Loucy (cell line): ENCODE data around the gene FBLN2.

Experiments
- EZH2phosphoT487 ChIP-seq: fragments of 200-600 bp; IDR thresholded peaks from 2 replicates; pipeline ENCODE4 v1.6.1; 2018; ENCODE audit warnings: antibody characterized with exemption, mild to moderate bottlenecking, moderate library complexity, borderline replicate concordance
- TF ChIP-seq, protein P1 (sequence below): fragments of 200-600 bp; sonication (generic); conservative IDR thresholded peaks from 2 replicates; pipeline ENCODE4 v1.5.1; 2014; ENCODE audit warnings: mild to moderate bottlenecking, antibody characterized with exemption, low read length

DNA sequence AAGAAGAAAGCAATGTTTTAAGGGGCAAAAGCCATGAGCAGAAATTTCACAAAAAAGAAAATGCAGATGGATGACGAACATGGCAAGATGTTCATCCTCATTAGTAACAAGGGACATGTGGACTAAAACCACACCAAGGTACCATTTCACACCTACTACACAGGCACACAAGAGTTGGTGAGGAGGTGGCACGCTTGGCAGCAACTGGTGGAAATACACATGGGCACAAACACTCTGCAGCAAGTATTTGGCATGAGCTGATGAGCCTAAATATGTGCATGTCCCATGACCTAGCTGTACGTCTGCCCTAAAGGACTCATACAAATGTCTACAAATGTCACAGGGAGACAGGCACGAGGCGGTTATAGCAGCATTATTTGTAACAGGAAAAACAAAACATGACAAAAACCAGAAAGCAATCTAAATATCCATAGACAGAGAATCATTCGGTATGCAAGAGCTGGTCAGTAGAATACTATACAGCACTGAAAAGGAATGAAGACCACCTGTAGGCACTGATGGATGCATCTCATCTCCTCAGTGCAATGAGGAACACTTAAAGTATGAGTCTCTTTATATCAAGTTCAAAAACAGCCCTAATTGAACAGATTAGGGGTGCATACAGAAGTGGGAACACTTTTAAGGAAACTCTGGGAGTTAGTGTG is 11.5 kb upstream of the FBLN2 start:
- TF ChIP-seq, protein P1, sequence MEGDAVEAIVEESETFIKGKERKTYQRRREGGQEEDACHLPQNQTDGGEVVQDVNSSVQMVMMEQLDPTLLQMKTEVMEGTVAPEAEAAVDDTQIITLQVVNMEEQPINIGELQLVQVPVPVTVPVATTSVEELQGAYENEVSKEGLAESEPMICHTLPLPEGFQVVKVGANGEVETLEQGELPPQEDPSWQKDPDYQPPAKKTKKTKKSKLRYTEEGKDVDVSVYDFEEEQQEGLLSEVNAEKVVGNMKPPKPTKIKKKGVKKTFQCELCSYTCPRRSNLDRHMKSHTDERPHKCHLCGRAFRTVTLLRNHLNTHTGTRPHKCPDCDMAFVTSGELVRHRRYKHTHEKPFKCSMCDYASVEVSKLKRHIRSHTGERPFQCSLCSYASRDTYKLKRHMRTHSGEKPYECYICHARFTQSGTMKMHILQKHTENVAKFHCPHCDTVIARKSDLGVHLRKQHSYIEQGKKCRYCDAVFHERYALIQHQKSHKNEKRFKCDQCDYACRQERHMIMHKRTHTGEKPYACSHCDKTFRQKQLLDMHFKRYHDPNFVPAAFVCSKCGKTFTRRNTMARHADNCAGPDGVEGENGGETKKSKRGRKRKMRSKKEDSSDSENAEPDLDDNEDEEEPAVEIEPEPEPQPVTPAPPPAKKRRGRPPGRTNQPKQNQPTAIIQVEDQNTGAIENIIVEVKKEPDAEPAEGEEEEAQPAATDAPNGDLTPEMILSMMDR, result no peak
- TF ChIP-seq EZH2phosphoT487, result no peak
